Measurements from ENCODE around the gene RAD23A.

DNA sequence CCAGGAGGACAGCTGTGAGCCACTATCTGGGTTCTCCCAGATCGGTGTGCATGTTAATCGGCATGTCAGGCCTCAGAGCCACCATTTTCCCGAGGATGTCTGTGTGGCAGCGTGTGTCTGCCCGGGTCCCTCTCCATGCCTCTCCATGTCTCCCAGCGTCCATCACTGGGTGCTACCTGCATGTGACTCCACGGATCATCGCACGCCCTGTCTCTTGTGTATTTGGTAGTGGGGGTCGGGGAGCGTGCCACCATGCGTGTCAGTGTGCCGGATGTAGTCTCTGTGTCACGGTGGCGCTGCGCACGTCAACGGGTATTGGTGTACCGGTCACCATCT lies 55.5 kb downstream of the RAD23A start:
- no peak for TF ChIP-seq POLR2AphosphoS5 (IDR thresholded peaks at IDR 0.05)
- TF ChIP-seq, protein P1, sequence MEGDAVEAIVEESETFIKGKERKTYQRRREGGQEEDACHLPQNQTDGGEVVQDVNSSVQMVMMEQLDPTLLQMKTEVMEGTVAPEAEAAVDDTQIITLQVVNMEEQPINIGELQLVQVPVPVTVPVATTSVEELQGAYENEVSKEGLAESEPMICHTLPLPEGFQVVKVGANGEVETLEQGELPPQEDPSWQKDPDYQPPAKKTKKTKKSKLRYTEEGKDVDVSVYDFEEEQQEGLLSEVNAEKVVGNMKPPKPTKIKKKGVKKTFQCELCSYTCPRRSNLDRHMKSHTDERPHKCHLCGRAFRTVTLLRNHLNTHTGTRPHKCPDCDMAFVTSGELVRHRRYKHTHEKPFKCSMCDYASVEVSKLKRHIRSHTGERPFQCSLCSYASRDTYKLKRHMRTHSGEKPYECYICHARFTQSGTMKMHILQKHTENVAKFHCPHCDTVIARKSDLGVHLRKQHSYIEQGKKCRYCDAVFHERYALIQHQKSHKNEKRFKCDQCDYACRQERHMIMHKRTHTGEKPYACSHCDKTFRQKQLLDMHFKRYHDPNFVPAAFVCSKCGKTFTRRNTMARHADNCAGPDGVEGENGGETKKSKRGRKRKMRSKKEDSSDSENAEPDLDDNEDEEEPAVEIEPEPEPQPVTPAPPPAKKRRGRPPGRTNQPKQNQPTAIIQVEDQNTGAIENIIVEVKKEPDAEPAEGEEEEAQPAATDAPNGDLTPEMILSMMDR (IDR thresholded peaks at IDR 0.05), result no peak

Data from breast epithelium (tissue), 3 donors.